Liver (tissue), 10 donors: ENCODE data around the gene NDUFB5. TPM values are rescaled to one million over a fixed set of nuclear protein-coding genes. Genes with fewer than 3 reads are reported as not detected.

ENCODE experiments used
- DNase-seq: peaks from one replicate; pipeline ENCODE4 v3.0.0-alpha.2; 2017; ENCODE audit warnings: low spot score
- H3K27ac ChIP-seq, 2 donors: one replicate each; pipeline ENCODE4 v1.7.0; 2013; ENCODE audit warnings: inconsistent platforms in 2 of 2, low read length in 2 of 2, control low read depth in 1 of 2, low read depth in 1 of 2, mild to moderate bottlenecking in 1 of 2
- H3K27me3 ChIP-seq, 4 donors: one replicate each; pipeline versions ENCODE4 v1.6.1 to v1.7.0; 2013; ENCODE audit warnings: low read length in 3 of 4, inconsistent platforms in 1 of 4, mild to moderate bottlenecking in 1 of 4, moderate library complexity in 1 of 4; ENCODE audit not compliant: control insufficient read depth in 4 of 4, insufficient read depth in 4 of 4
- H3K36me3 ChIP-seq, 4 donors: one replicate each; pipeline versions ENCODE4 v1.6.1 to v1.7.0; 2013; ENCODE audit warnings: low read length in 3 of 4, mild to moderate bottlenecking in 3 of 4, low read depth in 1 of 4, moderate library complexity in 1 of 4; ENCODE audit not compliant: control insufficient read depth in 4 of 4, insufficient read depth in 3 of 4
- H3K4me1 ChIP-seq, 4 donors: one replicate each; pipeline versions ENCODE4 v1.6.1 to v1.7.0; 2013; ENCODE audit warnings: low read length in 3 of 4, mild to moderate bottlenecking in 3 of 4, moderate library complexity in 1 of 4; ENCODE audit not compliant: control insufficient read depth in 4 of 4, insufficient read depth in 4 of 4
- H3K4me3 ChIP-seq, 3 donors: one replicate each; pipeline versions ENCODE4 v1.6.1 to v1.7.0; 2013; ENCODE audit warnings: low read length in 3 of 3, control low read depth in 1 of 3, low read depth in 1 of 3, mild to moderate bottlenecking in 1 of 3
- H3K9ac ChIP-seq, 2 donors: one replicate each; pipeline ENCODE4 v1.7.0; 2013; ENCODE audit warnings: low read length in 2 of 2, mild to moderate bottlenecking in 2 of 2, moderate library complexity in 2 of 2, control low read depth in 1 of 2, low read depth in 1 of 2
- H3K9me3 ChIP-seq, 4 donors: one replicate each; pipeline versions ENCODE4 v1.6.1 to v1.7.0; 2013; ENCODE audit warnings: low read length in 3 of 4; ENCODE audit not compliant: control insufficient read depth in 4 of 4
- FOXA1 ChIP-seq: IDR thresholded peaks from 2 replicates; pipeline ENCODE4 v1.6.1; 2016; ENCODE audit warnings: antibody characterized with exemption
- FOXA2 ChIP-seq: IDR thresholded peaks from 2 replicates; pipeline ENCODE4 v1.6.1; 2016; ENCODE audit warnings: antibody characterized with exemption
- GABPA ChIP-seq, 2 donors: IDR thresholded peaks in 1 of 2; conservative IDR thresholded peaks in 1 of 2; 2 replicates each; pipeline ENCODE4 v1.6.1; 2016; ENCODE audit warnings: antibody characterized with exemption in 2 of 2, mild to moderate bottlenecking in 1 of 2, moderate library complexity in 1 of 2
- HNF4A ChIP-seq, 2 donors: conservative IDR thresholded peaks; 2 replicates each; pipeline ENCODE4 v1.6.1; 2016; ENCODE audit warnings: antibody characterized with exemption in 2 of 2, mild to moderate bottlenecking in 2 of 2
- HNF4G ChIP-seq: IDR thresholded peaks from 2 replicates; pipeline ENCODE4 v1.6.1; 2016; ENCODE audit warnings: antibody characterized with exemption
- NR2F2 ChIP-seq: IDR thresholded peaks from 2 replicates; pipeline ENCODE4 v1.6.1; 2016; ENCODE audit warnings: antibody characterized with exemption
- RXRA ChIP-seq, 2 donors: IDR thresholded peaks; 2 replicates each; pipeline ENCODE4 v1.6.1; 2017 to 2018; ENCODE audit warnings: antibody characterized with exemption in 2 of 2, mild to moderate bottlenecking in 1 of 2
- SP1 ChIP-seq: IDR thresholded peaks from 2 replicates; pipeline ENCODE4 v1.6.1; 2018; ENCODE audit warnings: antibody characterized with exemption, mild to moderate bottlenecking
- TAF1 ChIP-seq: conservative IDR thresholded peaks from 2 replicates; pipeline ENCODE4 v1.6.1; 2016; ENCODE audit warnings: antibody characterized with exemption, mild to moderate bottlenecking
- WGBS: extraction: QIAGEN DNeasy Blood & Tissue Kit; methylation state at CpG from one replicate; pipeline ENCODE4 v1.1.7; 2013; 5-methylcytosine and 5-hydroxymethylcytosine counted together
- polyA plus RNA-seq, 2 donors: library from polyadenylated mRNA; stranded (reverse) in 1 of 2; unstranded in 1 of 2; fragments of 200-250 nt in 1 of 2; fragments of >200 nt in 1 of 2; fragmentation: Nextera tagmentation in 1 of 2; extraction: Ambion mirVana in 1 of 2; gene quantifications; one replicate each; pipeline versions ENCODE4 v1.2.1 to v1.2.3, GENCODE V29; 2013 to 2015
- small RNA-seq: library from RNA; depleted of rRNA; stranded (forward); fragments of <200 nt; gene quantifications from one replicate; pipeline ENCODE3, GENCODE V24; 2014
- total RNA-seq, 2 donors: library from RNA; depleted of rRNA; stranded (reverse); fragments of >200 nt; gene quantifications; one replicate each; pipeline ENCODE4 v1.2.3, GENCODE V29; 2014
- TF ChIP-seq, protein P1 (sequence below): fragments of 150-350 bp; IDR thresholded peaks from 2 replicates; pipeline ENCODE4 v1.5.1; 2017; ENCODE audit warnings: improper control_type of control experiment, low read depth, low read length; ENCODE audit not compliant: missing input control
- TF ChIP-seq, protein P2 (sequence below): IDR thresholded peaks from 2 replicates; pipeline ENCODE4 v1.6.1; 2016; ENCODE audit warnings: antibody characterized with exemption, mild to moderate bottlenecking
- TF ChIP-seq, protein P3 (sequence below): IDR thresholded peaks from 2 replicates; pipeline ENCODE4 v1.6.1; 2016; ENCODE audit warnings: antibody characterized with exemption
- donor health status: healthy.
- donor health status: healthy.
- donor health status: healthy.
- donor health status: healthy.
- donor health status: healthy.

NDUFB5 gene
- total and polyA plus RNA-seq, 4 donors = 43.4 to 92.8 (median 47.6) TPM

DNA sequence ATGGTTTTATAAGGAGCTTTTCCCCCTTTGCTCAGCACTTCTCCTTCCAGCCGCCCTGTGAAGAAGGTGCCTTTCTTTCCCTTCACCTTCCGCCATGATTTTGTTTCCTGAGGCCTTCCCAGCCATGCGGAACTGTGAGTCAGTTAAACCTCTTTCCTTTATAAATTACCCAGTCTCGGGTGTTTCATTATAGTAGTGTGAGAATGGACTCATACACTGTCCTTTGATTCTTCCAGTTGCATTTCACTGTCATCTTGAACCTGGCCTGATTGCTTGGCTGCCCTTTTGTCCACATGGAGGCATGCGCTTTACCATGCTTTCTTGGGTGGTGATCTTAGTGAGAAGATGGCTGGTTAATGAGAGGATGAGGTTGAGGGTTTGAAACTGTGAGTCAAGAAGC, 71.5 kb downstream of the NDUFB5 start:
- no peaks in the 10 kb centered on the region for H3K36me3 ChIP-seq
- H3K4me1 ChIP-seq = peaks cover 0 to 4% (median 0%) of the 10 kb centered on the region in 4 donors
- whole genome bisulfite sequencing = 94% methylated on average over 5 of the region's 5 CpGs
- TF ChIP-seq GABPA (IDR thresholded peaks at IDR 0.05 in 1 of 2, conservative IDR thresholded peaks at IDR 0.05 in 1 of 2) = no peak
- TF ChIP-seq RXRA (IDR thresholded peaks at IDR 0.05) = no peak
- no peak for TF ChIP-seq NR2F2
- no peak for TF ChIP-seq HNF4G
- TF ChIP-seq FOXA2 = no peak
- no peak for TF ChIP-seq FOXA1
- TF ChIP-seq SP1 = no peak
- TF ChIP-seq, protein P1, sequence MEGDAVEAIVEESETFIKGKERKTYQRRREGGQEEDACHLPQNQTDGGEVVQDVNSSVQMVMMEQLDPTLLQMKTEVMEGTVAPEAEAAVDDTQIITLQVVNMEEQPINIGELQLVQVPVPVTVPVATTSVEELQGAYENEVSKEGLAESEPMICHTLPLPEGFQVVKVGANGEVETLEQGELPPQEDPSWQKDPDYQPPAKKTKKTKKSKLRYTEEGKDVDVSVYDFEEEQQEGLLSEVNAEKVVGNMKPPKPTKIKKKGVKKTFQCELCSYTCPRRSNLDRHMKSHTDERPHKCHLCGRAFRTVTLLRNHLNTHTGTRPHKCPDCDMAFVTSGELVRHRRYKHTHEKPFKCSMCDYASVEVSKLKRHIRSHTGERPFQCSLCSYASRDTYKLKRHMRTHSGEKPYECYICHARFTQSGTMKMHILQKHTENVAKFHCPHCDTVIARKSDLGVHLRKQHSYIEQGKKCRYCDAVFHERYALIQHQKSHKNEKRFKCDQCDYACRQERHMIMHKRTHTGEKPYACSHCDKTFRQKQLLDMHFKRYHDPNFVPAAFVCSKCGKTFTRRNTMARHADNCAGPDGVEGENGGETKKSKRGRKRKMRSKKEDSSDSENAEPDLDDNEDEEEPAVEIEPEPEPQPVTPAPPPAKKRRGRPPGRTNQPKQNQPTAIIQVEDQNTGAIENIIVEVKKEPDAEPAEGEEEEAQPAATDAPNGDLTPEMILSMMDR = no peak
- no peak for TF ChIP-seq HNF4A (conservative IDR thresholded peaks at IDR 0.05)
- no peak for TF ChIP-seq TAF1
- TF ChIP-seq, protein P2, sequence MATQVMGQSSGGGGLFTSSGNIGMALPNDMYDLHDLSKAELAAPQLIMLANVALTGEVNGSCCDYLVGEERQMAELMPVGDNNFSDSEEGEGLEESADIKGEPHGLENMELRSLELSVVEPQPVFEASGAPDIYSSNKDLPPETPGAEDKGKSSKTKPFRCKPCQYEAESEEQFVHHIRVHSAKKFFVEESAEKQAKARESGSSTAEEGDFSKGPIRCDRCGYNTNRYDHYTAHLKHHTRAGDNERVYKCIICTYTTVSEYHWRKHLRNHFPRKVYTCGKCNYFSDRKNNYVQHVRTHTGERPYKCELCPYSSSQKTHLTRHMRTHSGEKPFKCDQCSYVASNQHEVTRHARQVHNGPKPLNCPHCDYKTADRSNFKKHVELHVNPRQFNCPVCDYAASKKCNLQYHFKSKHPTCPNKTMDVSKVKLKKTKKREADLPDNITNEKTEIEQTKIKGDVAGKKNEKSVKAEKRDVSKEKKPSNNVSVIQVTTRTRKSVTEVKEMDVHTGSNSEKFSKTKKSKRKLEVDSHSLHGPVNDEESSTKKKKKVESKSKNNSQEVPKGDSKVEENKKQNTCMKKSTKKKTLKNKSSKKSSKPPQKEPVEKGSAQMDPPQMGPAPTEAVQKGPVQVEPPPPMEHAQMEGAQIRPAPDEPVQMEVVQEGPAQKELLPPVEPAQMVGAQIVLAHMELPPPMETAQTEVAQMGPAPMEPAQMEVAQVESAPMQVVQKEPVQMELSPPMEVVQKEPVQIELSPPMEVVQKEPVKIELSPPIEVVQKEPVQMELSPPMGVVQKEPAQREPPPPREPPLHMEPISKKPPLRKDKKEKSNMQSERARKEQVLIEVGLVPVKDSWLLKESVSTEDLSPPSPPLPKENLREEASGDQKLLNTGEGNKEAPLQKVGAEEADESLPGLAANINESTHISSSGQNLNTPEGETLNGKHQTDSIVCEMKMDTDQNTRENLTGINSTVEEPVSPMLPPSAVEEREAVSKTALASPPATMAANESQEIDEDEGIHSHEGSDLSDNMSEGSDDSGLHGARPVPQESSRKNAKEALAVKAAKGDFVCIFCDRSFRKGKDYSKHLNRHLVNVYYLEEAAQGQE = no peak
- TF ChIP-seq, protein P3, sequence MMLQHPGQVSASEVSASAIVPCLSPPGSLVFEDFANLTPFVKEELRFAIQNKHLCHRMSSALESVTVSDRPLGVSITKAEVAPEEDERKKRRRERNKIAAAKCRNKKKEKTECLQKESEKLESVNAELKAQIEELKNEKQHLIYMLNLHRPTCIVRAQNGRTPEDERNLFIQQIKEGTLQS = no peak
- no peak overlapping the region for H3K27ac ChIP-seq
- H3K9me3 ChIP-seq = no peaks in the 10 kb centered on the region
- no peak overlapping the region for H3K9ac ChIP-seq
- H3K4me3 ChIP-seq = no peak overlapping the region
- no peaks in the 10 kb centered on the region for H3K27me3 ChIP-seq
- DNase-seq = no peak

Small RNA genes within 50 kb of the gene (small RNA-seq; reads per million reads assigned to genes)
- not detected for gene AC090425.1
- not detected for gene RF01210

Other genes starting within 250 kb of the NDUFB5 start
- gene GNB4, start 153.3 kb upstream of the NDUFB5 start, total RNA-seq = 10 to 100 TPM in 1 of 2 donors, 1 to 10 TPM in 1; 7.8 to 19.9 TPM
- 1 to 10 TPM; 1.9 to 2.5 TPM for gene GNB4, start 153.3 kb upstream of the NDUFB5 start, polyA plus RNA-seq
- 10 to 100 TPM; 26.5 to 29.4 TPM for gene ACTL6A, start 41.9 kb upstream of the NDUFB5 start, total RNA-seq
- 10 to 100 TPM; 14.9 to 21.8 TPM for gene ACTL6A, start 41.9 kb upstream of the NDUFB5 start, polyA plus RNA-seq
- gene MRPL47, start 156 bp upstream of the NDUFB5 start, total RNA-seq = 10 to 100 TPM; 11.5 to 16.8 TPM
- gene MRPL47, start 156 bp upstream of the NDUFB5 start, polyA plus RNA-seq = 10 to 100 TPM; 20.3 to 34.1 TPM
- gene USP13, start 48.2 kb downstream of the NDUFB5 start, total RNA-seq = 1 to 10 TPM; 4.2 to 7.3 TPM
- gene USP13, start 48.2 kb downstream of the NDUFB5 start, polyA plus RNA-seq = 1 to 10 TPM; 2.4 to 4.2 TPM